SW 1271 (cell line): ENCODE results near the gene NUPR1.
"Not testable (repeated sequence)": the region's sequence is repeated elsewhere in the genome, so short reads cannot be mapped to it uniquely, and the experiment has no call there.

Experiments
- DNase-seq, 2 experiments: peaks; one replicate each; lab custom pipeline; 2025; lab: John Stamatoyannopoulos, UW

Gene NUPR1

DNA sequence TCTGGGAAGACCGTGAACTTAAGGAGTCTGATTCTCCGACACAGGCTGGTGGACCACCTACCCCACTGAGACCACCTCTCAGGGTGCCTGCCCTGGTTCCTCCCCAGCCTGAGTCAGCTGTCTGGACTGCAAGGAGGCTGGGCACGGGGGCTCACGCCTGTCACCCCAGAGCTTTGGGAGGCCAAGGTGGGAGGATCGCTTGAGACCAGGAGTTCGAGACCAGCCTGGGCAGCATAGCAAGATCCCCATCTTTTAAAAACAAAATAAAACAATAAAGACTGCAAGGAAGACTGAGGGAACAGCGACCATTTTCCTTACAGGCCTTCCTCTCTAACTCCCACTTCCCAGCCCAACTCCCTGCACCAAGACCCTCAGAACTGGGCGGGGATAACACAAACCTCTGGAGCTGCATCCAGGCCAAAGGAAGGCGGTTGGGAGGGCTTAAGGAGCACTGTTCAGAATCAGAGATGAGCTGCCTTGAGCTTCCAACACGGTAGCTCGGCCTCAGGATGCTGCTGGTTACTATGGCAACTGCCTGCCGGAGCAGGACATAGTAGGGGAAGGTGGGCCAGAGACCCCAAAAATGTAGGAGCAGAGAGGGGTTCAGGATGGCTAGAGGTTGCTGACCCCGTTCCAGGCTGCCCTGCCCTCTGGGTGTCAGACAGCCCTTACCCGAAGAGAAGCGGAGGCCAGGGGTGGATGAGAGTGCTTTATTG is 40.0 kb downstream of the NUPR1 start:
- no peak for DNase-seq

DNA sequence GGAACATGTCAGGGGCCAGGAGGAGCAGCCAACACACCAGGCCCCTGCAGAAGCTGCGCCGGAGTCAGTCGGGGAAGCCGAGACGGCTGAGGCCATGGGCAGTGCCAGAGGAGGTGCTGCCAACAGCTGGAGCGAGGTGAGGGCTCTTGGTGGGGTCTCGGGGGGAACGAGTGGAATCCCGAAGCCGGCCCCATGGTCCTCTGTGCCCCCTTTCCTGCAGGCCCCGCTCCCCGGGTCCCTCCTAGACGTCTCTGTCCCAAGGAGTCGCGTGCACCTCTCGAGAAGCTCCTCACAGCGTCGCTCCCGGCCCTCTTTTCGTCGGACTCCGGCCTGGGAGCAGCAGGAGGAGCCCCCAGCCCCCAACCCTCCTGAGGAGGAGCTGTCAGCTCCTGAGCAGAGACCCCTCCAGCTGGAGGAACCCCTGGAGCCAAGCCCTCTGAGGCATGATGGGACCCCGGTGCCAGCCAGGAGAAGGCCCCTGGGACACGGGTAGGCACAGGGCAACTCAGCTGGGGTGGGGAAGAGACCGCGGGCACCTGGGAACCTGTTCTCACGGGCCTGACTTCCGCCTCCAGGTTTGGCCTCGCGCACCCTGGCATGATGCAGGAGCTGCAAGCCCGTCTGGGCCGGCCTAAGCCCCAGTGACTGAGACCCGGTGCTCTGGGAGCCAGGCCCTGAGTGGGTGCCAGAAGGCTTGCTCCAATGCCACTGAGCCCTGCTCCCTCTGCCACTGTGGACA is 40.7 kb downstream of the NUPR1 start:
- no peak for DNase-seq

GRCh38 chr16:28497386-28497785 is 41.4 kb downstream of the NUPR1 start:
- no peak for DNase-seq

GRCh38 chr16:28496844-28497243 is 41.9 kb downstream of the NUPR1 start:
- no peak for DNase-seq

DNA sequence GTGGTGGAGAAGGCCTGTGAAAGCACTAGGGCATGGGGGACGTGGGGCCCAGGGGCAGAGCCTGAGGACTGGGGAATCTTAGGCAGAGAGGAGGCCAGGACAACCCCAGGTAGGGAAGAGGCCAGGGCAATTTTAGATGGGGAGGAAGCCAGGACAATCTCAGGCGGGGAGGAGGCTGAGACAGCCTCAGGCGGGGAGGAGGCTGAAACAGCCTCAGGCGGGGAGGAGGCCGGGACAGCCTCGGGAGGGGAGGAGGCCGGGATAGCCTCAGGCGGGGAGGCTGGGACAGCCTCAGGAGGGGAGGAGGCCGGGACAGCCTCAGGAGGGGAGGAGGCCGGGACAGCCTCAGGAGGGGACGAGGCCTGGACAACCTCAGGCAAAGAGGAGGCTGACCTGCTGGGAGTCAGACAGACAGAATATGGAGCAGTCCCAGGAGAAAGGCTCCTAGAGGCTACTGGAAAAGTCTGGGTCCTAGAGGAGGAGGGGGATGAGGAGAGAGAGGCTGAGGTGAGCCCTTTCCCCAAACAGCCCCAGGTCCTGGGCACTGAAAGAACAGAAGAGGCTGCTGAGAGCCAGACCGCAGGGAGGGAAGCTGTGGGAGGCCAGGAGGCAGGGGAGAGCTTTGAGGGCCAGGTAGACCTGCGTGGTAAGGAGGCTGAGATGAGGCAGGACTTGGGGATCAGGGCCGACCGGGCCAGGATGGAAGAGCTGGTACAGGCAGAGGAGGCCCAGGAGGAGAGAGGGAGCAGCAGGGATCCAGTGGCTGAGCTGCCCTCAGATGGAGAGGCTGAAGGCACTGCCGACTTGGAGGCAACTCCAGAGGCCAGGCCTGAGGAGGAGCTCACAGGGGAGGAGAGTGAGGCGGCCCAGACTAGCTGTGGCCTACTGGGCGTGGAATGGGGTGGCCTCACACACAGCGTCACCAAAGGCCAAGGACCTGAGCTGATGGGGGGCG is 42.7 kb downstream of the NUPR1 start:
- no peak for DNase-seq

DNA sequence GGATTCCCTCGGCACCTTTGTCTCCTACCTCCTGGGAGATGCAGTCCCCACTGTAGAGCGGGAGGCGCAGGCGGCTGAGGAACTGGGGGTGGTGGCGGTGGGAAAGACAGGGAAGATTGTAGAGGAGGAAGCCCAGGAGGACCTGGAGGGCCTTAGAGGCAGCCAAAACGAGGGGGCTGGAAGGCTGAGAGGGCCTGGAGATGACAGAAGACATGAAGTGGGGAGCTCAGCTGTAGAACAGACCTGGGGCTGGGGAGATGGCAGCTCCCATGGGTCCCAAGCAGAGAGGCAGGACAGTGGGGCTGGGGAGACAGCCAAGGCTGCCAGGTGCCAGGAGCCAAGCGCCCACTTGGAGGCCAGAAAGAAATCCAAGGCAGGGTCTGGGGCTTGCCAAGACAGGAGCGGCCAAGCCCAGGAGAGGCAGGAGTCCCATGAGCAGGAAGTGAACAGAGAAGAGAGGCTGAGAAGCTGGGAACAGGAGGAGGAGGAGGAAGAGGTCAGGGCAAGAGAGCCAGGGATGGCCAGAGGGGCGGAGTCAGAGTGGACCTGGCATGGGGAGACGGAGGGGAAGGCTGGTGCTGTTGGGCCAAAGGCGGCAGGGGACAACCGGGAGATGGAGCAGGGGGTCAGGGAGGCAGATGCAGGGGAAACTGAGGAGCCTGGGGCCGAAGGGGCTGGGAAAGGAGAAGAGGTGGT is 43.5 kb downstream of the NUPR1 start:
- no peak for DNase-seq

DNA sequence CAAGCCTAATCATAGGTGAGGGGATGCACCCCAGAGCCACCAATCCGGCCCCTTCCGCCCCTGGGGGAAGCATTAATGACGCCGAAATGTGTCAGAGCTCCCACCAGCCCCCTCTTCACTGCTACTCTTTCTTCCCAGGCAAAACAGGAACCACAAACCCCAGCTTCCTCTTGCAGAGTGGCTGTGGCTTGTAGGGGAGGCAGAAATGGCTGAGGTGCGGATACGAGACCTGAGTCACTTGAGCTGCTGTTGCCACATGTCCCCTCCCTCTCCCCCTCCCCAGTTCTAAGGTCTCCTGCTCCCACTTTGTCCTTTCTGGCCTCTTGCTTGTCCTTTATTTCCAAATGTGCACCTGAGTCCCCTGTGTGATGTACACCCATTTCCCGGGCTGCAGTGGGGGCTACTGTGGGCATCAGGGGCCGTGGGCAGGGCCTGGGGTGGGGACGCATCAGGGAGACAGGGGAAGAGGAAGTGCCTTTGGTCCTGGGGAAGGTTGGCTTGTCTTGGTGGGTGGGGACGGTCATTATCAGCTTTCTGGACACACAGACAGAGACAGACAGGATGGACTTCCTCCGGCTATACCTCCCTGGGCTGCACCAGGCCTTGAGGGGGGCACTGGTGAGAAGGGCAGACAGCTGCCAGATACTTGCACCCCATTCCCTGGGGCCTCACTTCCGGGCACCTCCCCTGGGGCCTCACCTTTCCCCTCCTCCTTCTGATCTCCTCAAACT is 44.5 kb downstream of the NUPR1 start, which contains the start of gene APOBR:
Gene APOBR (plus strand): TSS at position 523 of the 731 bp plus-strand sequence. CDS start 39 bp downstream, at position 562.
- DNase-seq = no peak

DNA sequence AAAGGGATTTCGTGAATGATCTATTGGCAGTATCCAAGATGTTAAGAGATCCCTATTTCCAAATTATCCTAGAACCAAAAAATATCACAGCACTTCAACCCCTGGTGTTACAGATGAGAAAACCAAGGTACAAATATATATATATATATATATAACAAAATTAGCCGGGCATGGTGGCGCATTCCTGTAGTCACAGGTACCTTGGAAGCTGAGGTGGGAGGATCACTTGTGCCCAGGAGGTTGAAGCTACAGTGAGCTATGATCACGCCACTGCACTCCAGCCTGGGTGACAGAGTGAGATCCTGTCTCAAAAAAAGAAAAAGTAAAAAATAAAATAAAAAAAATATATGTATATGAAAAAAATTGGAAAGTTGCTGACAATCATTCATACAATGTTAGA is 46.3 kb downstream of the NUPR1 start:
- DNase-seq = no peak

DNA sequence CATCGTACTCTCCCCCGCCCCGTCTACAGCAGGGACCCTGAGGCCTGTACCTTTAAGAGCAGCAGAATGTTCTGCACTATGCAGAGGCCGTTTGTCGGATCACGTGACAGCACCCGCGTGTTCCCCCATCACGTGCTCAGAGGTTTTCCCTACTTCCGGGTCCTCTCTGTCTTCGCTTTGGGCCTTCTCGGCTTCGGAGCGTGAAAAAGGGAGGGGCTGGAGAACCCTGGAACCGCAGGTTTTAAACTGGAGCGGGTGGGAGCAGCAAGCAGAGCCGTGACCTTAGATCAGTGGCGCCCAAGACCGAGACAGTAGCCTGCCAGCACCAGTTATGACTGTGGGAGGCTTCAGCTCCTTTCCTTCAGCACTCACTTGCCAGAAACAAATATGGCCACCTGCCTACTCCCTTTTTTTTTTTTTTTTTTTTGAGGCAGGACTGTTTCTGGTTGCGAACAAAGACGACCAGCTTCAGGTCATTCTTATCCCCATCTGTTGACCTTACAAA is 46.8 kb downstream of the NUPR1 start, which contains the start of gene CLN3:
Gene CLN3 (minus strand): TSS at position 105 of the 505 bp plus-strand sequence. CDS start 315 bp downstream, outside the sequence.
- peak; percentile 92 to 99 for DNase-seq

GRCh38 chr16:28491230-28491969 is 47.4 kb downstream of the NUPR1 start:
- DNase-seq = peak in 1 of 2 experiments; percentile 46

DNA sequence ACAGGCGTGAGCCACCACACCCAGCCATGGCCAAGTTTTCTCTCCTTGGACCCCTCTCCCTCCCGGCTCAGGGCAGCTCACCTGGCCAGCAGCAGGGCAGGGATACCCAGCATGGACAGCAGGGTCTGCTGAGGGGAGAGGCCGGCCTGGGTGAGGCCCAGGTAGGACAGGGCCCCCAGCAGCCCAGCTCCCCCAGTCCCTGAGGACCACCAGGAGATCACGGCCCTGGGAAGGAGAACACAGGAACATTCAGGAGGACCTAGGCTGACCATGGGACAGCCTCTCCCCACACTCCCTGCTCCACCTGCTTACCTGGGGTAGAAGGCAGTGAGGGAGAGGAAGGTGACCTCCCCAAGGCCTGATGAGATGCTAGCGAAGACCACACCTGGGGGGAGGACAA is 52.5 kb downstream of the NUPR1 start:
- no peak for DNase-seq

- DNase-seq = not testable (repeated sequence)
Observed at GRCh38 chr16:28483361-28483760, 55.4 kb downstream of the NUPR1 start.
